ENCODE results near the gene CHST6.
"Not testable (repeated sequence)": the region's sequence is repeated elsewhere in the genome, so short reads cannot be mapped to it uniquely, and the experiment has no call there.

The CHST6 gene

DNA sequence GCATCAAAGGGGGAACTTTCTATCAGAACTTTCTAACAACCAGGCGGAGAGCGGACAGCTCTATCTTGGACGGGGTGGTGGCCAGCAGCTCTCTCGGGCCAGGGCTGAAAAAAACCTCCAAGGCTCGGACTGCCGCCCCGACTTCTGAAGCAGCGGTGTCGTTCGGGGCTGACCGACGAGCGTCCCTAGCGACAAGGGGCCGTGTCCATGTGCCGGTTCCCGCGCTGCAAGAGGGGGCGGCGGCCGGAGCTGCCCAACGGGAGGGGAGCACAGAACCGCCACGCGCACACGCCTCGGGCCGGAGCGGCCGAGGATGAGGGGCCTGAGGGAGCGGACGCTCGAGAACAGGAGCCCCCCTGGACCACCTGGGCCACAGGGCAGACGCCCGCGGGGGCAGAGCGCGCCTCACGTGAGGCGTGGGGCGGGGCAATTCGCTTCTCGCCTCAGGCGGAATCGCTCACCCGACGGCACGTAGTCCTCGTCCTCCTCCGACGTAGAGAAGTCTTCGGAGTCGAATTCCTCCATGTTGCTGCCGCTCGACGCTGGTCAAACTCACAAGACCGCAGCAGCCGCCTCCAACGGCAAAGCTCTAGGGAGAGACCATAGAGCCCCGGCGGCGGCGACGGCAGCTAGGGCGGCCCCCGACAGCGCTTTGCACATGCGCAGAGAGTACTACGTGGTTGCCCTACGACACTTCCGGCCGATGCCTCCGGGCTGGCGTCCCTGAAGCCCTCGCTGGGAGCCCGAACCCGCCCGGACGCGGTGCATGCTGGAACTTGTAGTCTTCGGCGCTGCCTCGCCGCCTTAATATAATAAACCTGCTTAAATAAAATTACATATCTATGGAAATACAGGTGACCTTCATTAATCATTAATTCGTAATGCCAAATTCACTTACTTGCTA lies 62.2 kb downstream of the CHST6 start, which contains the start of gene CFDP1:
Gene CFDP1 (minus strand): TSS at position 676 of the 904 bp plus-strand sequence. CDS start 151 bp downstream, at position 525.
- peak; percentile 91 to 97 (median 93) for DNase-seq

GRCh38 chr16:75429621-75430403 lies 65.4 kb downstream of the CHST6 start:
- no peak for DNase-seq

DNA sequence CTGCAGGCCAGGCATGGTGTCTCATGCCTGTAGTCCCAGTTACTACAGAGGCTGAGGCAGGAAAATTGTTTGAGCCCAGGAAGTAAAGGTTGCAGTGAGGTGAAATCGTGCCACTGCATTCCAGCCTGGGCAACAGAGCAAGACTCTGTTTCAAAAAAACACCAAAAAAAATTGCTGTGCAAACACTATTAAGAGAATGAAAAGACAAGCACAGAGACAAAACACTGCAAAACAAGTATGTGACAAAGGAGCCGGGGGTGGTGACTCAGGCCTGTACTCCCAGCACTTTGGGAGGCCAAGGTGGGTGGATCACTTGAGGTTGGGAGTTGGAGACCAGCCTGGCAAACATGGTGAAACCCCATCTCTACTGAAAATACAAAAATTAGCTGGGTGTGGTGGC lies 68.7 kb downstream of the CHST6 start:
- not testable (repeated sequence) for DNase-seq

GRCh38 chr16:75424105-75424762 lies 71.0 kb downstream of the CHST6 start:
- DNase-seq, result not testable (repeated sequence)

DNA sequence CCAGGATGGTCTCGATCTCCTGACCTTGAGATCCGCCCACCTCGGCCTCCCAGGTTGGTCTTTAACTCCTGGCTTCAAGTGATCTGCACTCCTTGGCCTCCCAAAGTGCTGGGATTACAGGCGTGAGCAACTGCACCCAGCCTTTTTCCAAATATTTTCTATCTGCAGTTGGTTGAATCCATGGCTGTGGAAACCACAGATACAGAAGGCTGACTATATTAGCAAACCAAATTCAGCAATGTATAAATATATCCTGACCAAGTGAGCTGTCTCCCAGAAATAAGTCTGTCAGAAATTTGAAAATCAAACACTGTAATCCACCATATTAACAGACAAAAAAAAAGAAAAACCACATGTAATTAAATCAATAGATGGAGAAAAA lies 71.5 kb downstream of the CHST6 start:
- no peak for DNase-seq
